HepG2 (cell line): Measurements from ENCODE around the gene PEX5. TPM values are rescaled to one million over a fixed set of nuclear protein-coding genes. Genes with fewer than 3 reads are reported as not detected.

ENCODE experiments used
- ATAC-seq: fragments of 200-7000 bp; cut with Tn5 transposase; 3 replicates; pipeline ENCODE4 v1.9.1; 2020; ENCODE audit warnings: mild to moderate bottlenecking, moderate library complexity
- BruUV-seq: library from RNA; stranded (reverse); fragments of 400-500 nt; replicated peaks from 2 replicates; lab custom pipeline; 2021; lab: Mats Ljungman, UMichigan
- CTCF ChIA-PET: fragments of 300-600 bp; formaldehyde crosslinking; extraction: SDS; loops from one replicate; lab custom pipeline; 2021; ENCODE audit warnings: low total read pairs, inconsistent platforms, low intra/inter-chr PET ratio; lab: Yijun Ruan, JAX
- POLR2A ChIA-PET: fragments of 350-600 bp; sonication (Branson Sonifier 250); formaldehyde crosslinking; loops from one replicate; lab custom pipeline; 2020; ENCODE audit warnings: antibody characterized with exemption, inconsistent platforms; lab: Yijun Ruan, JAX
- DNase-seq: peaks from one replicate; pipeline ENCODE4 v3.0.0-alpha.2; 2015; ENCODE audit warnings: low spot score
- FAIRE-seq: peaks from 3 replicates; lab custom pipeline; 2011; peaks lifted over from hg19 to GRCh38; lab: Jason Lieb, UNC
- H2AFZ ChIP-seq: one replicate; pipeline ENCODE4 v1.6.1; 2011; ENCODE audit warnings: low read length, inconsistent platforms
- H3K27ac ChIP-seq: fragments of 300-600 bp; 3 replicates; pipeline ENCODE4 v1.8.0; 2011; ENCODE audit warnings: mixed run types, mild to moderate bottlenecking, mixed read lengths, low read length, inconsistent platforms; ENCODE audit not compliant: insufficient read depth; ENCODE audit errors: extremely low read length
- H3K27me3 ChIP-seq, 2 experiments: fragments of 200-600 bp in 1 of 2; 2 replicates in 1 of 2; 3 replicates in 1 of 2; pipeline versions ENCODE4 v1.6.0 to v1.8.0; 2011; ENCODE audit warnings: low read length in 2 of 2, mild to moderate bottlenecking in 2 of 2, moderate library complexity in 2 of 2, inconsistent platforms in 1 of 2; ENCODE audit not compliant: insufficient read depth in 2 of 2, control insufficient read depth in 1 of 2
- H3K36me3 ChIP-seq, 2 experiments: fragments of 200-600 bp in 1 of 2; replicated peaks in 1 of 2; 2 replicates in 1 of 2; 3 replicates in 1 of 2; pipeline versions ENCODE4 v1.5.1 to v1.8.0; 2011; ENCODE audit warnings: low read length in 2 of 2, inconsistent platforms in 1 of 2; ENCODE audit not compliant: insufficient read depth in 2 of 2, control insufficient read depth in 1 of 2
- H3K4me1 ChIP-seq: 2 replicates; pipeline ENCODE4 v1.5.1; 2012; ENCODE audit warnings: low read length, inconsistent platforms; ENCODE audit not compliant: insufficient read depth
- H3K4me2 ChIP-seq: 2 replicates; pipeline ENCODE4 v1.6.0; 2011; ENCODE audit warnings: low read depth, low read length, inconsistent platforms
- H3K4me3 ChIP-seq, 3 experiments: fragments of 200-600 bp in 1 of 3; sonication (generic), shearing (Covaris generic) in 1 of 3; replicated peaks in 1 of 3; 2 replicates each; pipeline ENCODE4 v1.5.1; 2011 to 2016; ENCODE audit warnings: low read length in 3 of 3, inconsistent platforms in 2 of 3, low read depth in 2 of 3, mild to moderate bottlenecking in 2 of 3, control low read depth in 1 of 3, mixed read lengths in 1 of 3; ENCODE audit not compliant: insufficient read depth in 1 of 3
- H3K79me2 ChIP-seq: one replicate; pipeline ENCODE4 v1.6.1; 2011; ENCODE audit warnings: low read length, inconsistent platforms; ENCODE audit not compliant: insufficient read depth
- H3K9ac ChIP-seq: 2 replicates; pipeline ENCODE4 v1.6.0; 2011; ENCODE audit warnings: mild to moderate bottlenecking, low read depth, low read length, inconsistent platforms; ENCODE audit not compliant: insufficient read depth
- H3K9me3 ChIP-seq: 2 replicates; pipeline ENCODE4 v1.5.1; 2012; ENCODE audit warnings: mild to moderate bottlenecking, low read length
- H4K20me1 ChIP-seq: 2 replicates; pipeline ENCODE4 v1.6.0; 2011; ENCODE audit warnings: inconsistent platforms, mild to moderate bottlenecking, low read length, moderate library complexity; ENCODE audit not compliant: insufficient read depth
- ARNTL ChIP-seq: sonication (generic); formaldehyde crosslinking; IDR thresholded peaks from 2 replicates; pipeline ENCODE4 v1.4.0; 2020; ENCODE audit warnings: mild to moderate bottlenecking, missing genetic modification reagents
- BRD4 ChIP-seq: sonication (generic); formaldehyde crosslinking; IDR thresholded peaks from 2 replicates; pipeline ENCODE4 v1.4.0; 2020; ENCODE audit warnings: missing genetic modification reagents
- CSRNP1 ChIP-seq: sonication (generic); formaldehyde crosslinking; IDR thresholded peaks from 2 replicates; pipeline ENCODE4 v1.8.1; 2023; ENCODE audit warnings: mild to moderate bottlenecking, missing genetic modification reagents
- EED ChIP-seq: sonication (generic); formaldehyde crosslinking; IDR thresholded peaks from 2 replicates; pipeline ENCODE4 v1.5.0; 2020; ENCODE audit warnings: mild to moderate bottlenecking, missing genetic modification reagents
- FOSL1 ChIP-seq: sonication (generic); formaldehyde crosslinking; IDR thresholded peaks from 2 replicates; pipeline ENCODE4 v1.9.0; 2021; ENCODE audit warnings: missing genetic modification reagents, borderline replicate concordance
- MEF2D ChIP-seq: sonication (generic); formaldehyde crosslinking; IDR thresholded peaks from 2 replicates; pipeline ENCODE4 v1.5.1; 2020; ENCODE audit warnings: mild to moderate bottlenecking, missing genetic modification reagents
- RAD51 ChIP-seq: fragments of 450-650 bp; IDR thresholded peaks from 2 replicates; pipeline ENCODE4 v1.6.1; 2016; ENCODE audit warnings: borderline replicate concordance
- TFAP4 ChIP-seq: sonication (generic); IDR thresholded peaks from 2 replicates; pipeline ENCODE4 v1.6.1; 2016; ENCODE audit warnings: low read depth, borderline replicate concordance
- ZNF205 ChIP-seq: IDR thresholded peaks from 2 replicates; pipeline ENCODE4 v1.6.1; 2018; ENCODE audit warnings: missing biosample characterization, missing genetic modification reagents
- ZNF280B ChIP-seq: sonication (generic); formaldehyde crosslinking; IDR thresholded peaks from 2 replicates; pipeline ENCODE4 v1.5.0; 2020; ENCODE audit warnings: missing genetic modification reagents, mild to moderate bottlenecking, borderline replicate concordance
- ZNF343 ChIP-seq: sonication (generic); formaldehyde crosslinking; IDR thresholded peaks from 2 replicates; pipeline ENCODE4 v1.4.0; 2020; ENCODE audit warnings: mild to moderate bottlenecking, missing genetic modification reagents
- ZNF552 ChIP-seq: sonication (generic); formaldehyde crosslinking; IDR thresholded peaks from 2 replicates; pipeline ENCODE4 v1.9.0; 2022; ENCODE audit warnings: missing genetic modification reagents, mild to moderate bottlenecking, borderline replicate concordance
- WGBS: methylation state at CpG from one replicate; pipeline ENCODE4 v1.1.6; 2017; ENCODE audit warnings: low lambda C conversion rate; 5-methylcytosine and 5-hydroxymethylcytosine counted together
- in situ Hi-C: cut with HindIII; loops from 2 replicates; pipeline ENCODE4 v1.10.0; 2017; ENCODE audit warnings: low pct_unique_long_range_greater_than_20kb; ENCODE audit not compliant: extremely low pct_ligation_motif_present
- intact Hi-C: fragments of 100-400 bp; cut with micrococcal nuclease; formaldehyde crosslinking; loops from one replicate; pipeline ENCODE4 v1.10.0; 2022; ENCODE audit not compliant: unreplicated experiment
- polyA plus RNA-seq, 8 experiments: library from polyadenylated mRNA; depleted of rRNA in 3 of 8; stranded (reverse) in 7 of 8; unstranded in 1 of 8; fragments of >200 nt; fragmentation: Illumina TruSeq in 4 of 8; extraction: Trizol in 4 of 8; gene quantifications; 2 replicates each; pipeline versions ENCODE4 v1.2.1 to v1.2.3, GENCODE V29; 2011 to 2016; ENCODE audit warnings: low read depth in 4 of 8, missing spikeins in 1 of 8, mixed read lengths in 1 of 8; ENCODE audit not compliant: insufficient read depth in 1 of 8
- total RNA-seq, 5 experiments: library from RNA; depleted of rRNA; stranded (reverse); fragments of >200 nt; fragmentation: Illumina TruSeq; extraction: Trizol; gene quantifications; 2 replicates each; pipeline ENCODE4 v1.2.3, GENCODE V29; 2016; ENCODE audit warnings: low read depth in 1 of 5
- TF ChIP-seq, protein P1 (sequence below): sonication (generic); formaldehyde crosslinking; IDR thresholded peaks from 2 replicates; pipeline ENCODE4 v1.8.1; 2023; ENCODE audit warnings: mild to moderate bottlenecking, missing genetic modification reagents
- TF ChIP-seq, protein P2 (sequence below): sonication (generic); formaldehyde crosslinking; IDR thresholded peaks from 2 replicates; pipeline ENCODE4 v1.8.0; 2022; ENCODE audit warnings: mild to moderate bottlenecking, missing genetic modification reagents

The PEX5 gene
- total and polyA plus RNA-seq, 2 of the 13 experiments (the other 11 are each of a cell fraction or from before 2014, with no cell fraction given) = 16.4 to 29.0 TPM

GRCh38 chr12:7146228-7146627 is 43.3 kb upstream of the PEX5 start:
- no peak overlapping the region for H3K4me2 ChIP-seq
- ATAC-seq (no peak), DNase-seq (no peak), FAIRE-seq (no peak)
- BruUV-seq = no TSS peak
- H3K4me1 ChIP-seq = no peaks in the 10 kb centered on the region; the same call in 1 of the 2 replicates
- H3K4me3 ChIP-seq = no peak overlapping the region
- CTCF ChIA-PET = no interaction called here
- H3K9me3 ChIP-seq = no peaks in the 10 kb centered on the region
- POLR2A ChIA-PET = no interaction called here
- in situ Hi-C loops (no loop called here), intact Hi-C loops (no loop called here)
- WGBS = 94% methylated on average over 7 of the region's 7 CpGs
- no peaks in the 10 kb centered on the region for H3K79me2 ChIP-seq
- H3K9ac ChIP-seq = no peak overlapping the region
- no peak overlapping the region for H3K27ac ChIP-seq
- no peak for TF ChIP-seq TFAP4
- TF ChIP-seq CSRNP1 = no peak
- TF ChIP-seq ZNF205 = no peak
- TF ChIP-seq ZNF343 (CRISPR knock-in tag) = no peak
- TF ChIP-seq MEF2D (CRISPR knock-in tag) = no peak
- no peak for TF ChIP-seq ZNF280B
- no peak for TF ChIP-seq ARNTL (CRISPR knock-in tag)
- TF ChIP-seq FOSL1 = no peak
- no peak for TF ChIP-seq EED (CRISPR knock-in tag)
- no peak for TF ChIP-seq BRD4
- TF ChIP-seq RAD51 = no peak
- TF ChIP-seq, protein P1, sequence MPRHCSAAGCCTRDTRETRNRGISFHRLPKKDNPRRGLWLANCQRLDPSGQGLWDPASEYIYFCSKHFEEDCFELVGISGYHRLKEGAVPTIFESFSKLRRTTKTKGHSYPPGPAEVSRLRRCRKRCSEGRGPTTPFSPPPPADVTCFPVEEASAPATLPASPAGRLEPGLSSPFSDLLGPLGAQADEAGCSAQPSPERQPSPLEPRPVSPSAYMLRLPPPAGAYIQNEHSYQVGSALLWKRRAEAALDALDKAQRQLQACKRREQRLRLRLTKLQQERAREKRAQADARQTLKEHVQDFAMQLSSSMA (CRISPR knock-in tag) = no peak
- TF ChIP-seq, protein P2, sequence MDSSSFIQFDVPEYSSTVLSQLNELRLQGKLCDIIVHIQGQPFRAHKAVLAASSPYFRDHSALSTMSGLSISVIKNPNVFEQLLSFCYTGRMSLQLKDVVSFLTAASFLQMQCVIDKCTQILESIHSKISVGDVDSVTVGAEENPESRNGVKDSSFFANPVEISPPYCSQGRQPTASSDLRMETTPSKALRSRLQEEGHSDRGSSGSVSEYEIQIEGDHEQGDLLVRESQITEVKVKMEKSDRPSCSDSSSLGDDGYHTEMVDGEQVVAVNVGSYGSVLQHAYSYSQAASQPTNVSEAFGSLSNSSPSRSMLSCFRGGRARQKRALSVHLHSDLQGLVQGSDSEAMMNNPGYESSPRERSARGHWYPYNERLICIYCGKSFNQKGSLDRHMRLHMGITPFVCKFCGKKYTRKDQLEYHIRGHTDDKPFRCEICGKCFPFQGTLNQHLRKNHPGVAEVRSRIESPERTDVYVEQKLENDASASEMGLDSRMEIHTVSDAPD = no peak
- TF ChIP-seq ZNF552 (CRISPR knock-in tag) = no peak
- no peaks in the 10 kb centered on the region for H3K27me3 ChIP-seq
- H4K20me1 ChIP-seq = no peaks in the 10 kb centered on the region
- H3K36me3 ChIP-seq = peaks cover 26 to 82% of the 10 kb centered on the region in 2 experiments
- no peak overlapping the region for H2AFZ ChIP-seq
